GM21423 (cell line): Measurements from ENCODE around the gene STX8.
"Not testable (repeated sequence)": the region's sequence is repeated elsewhere in the genome, so short reads cannot be mapped to it uniquely, and the experiment has no call there.

ENCODE experiments used
- ATAC-seq: cut with Tn5 transposase; IDR thresholded peaks from one replicate; pipeline ENCODE4 v1.9.1; 2021; ENCODE audit warnings: mild to moderate bottlenecking, moderate library complexity; ENCODE audit not compliant: unreplicated experiment

STX8 gene

DNA sequence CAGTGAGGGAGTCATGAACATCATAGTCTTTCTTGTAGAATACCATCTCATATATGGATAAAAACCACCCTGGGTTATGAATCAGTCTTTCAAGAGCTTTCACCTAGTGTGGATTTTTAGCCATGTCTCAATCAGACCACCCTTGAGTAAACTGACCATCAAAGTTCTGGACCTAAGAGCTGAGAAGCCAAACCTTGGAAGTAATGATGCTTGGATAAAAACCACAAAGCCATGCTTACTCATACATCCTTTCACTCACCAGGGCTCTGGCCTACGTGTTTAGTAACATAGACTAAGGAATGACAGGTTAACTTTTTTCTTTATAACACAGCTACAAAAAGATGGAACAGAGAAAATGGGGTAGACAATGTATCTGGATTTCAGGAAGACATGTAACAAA, 167.2 kb downstream of the STX8 start:
- ATAC-seq, result no peak

DNA sequence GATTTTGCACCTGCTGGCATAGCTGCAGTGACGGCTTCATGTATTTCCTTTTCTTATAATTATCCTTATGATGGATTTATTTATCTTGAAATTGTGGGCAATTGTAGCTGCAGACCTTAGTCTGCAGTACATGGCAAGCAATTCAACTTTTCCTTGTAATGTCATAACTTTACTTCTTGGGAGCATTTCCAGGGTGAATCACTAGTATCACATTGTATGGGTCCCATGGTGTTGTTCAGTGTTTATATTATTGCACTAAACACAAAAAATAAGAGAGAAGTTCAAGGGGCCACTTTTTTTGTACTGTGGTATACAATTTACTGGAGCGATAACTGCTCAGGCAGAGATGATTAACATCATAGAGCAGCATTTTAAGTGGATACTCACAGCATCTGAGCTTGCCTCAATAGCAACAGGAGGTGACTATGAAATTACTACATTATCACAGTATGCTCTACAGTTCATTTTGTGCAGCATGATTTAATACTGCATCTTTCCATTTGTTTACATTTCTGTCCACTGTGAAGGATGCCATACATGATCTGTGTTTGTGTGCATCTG, 169.5 kb downstream of the STX8 start:
- ATAC-seq, result no peak

DNA sequence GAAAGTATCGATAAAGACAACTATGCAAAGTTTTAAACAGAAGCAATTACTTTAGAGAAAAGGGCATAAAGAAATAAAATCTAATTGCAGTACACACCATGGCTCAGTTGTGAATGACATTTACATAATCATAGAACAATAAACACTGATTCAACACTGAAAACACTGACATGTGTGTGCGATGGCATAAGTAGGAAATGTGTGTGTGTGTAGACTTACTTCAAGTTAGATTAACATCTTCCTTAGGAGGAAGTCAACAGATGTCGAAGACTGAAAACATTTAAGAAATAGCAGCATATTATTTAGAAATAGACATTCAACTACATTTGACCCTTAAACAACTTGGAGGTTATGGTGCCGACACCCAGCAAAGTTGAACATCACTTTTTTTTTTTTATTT, 172.4 kb downstream of the STX8 start:
- no peak for ATAC-seq

DNA sequence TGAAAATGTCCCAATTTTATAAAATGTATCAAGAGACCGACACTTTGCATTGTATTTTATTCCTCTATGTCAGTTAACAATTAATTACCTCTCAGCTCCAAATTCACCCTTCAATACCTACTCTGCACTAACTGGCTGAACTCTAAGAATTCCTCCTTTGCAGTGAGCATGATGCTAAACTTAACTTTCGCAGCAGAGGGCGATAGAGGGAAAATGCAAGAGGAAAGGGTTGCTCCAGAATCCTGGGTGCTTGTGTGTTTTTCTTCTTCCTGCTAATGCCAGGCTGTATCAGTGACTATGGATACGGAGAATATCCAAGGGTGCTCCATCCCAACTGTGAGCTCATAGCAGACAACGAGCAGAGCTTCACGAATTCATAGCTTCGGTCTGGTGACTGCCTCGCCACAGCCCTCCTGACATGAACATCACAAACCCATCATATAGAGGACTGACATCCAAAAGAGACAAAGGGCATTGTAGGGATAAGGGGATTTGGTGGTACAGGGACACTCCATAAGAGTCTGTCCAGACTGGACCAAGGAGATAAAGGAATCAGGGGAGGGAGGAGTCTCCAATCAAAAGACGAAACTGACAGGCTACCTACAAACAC, 172.9 kb downstream of the STX8 start:
- no peak for ATAC-seq

DNA sequence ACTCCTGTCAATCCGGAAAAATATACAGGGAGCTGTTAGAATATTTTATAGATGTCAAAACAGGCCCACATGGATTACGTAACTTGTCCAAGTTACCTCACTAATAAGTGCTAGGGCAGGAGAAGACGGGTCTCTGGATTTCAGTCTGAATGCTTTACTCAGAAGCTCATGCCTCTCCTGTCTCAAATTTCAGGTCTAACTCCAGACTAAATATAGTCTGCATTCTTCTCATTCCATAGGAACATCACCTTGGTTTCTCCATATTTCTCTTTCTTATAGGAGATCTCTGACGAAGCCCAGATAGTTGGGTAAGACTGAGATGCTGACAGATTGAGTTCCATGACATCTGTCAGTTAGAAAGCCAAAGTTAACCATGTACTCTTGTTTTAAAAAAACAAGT, 174.2 kb downstream of the STX8 start:
- ATAC-seq, result no peak

DNA sequence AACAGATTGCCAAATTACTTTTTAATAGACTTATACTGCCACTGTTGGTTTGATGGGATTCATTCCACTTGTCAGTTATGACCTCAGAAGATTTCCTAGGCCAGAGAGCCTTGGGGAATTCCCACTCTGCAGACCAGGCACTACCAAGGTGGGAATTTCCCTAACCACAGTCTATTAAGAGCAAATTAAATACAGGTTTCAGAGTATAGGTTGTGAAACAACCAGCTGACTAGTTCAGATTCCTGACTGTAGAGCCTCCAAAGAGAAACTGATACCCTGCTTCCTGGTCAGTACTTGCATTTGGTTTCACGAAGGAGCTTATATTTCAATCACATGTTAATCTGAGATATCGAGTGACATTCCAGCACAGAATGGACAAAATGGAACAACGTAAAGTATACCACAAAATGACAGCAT, 186.5 kb downstream of the STX8 start:
- ATAC-seq, result peak; percentile 79

DNA sequence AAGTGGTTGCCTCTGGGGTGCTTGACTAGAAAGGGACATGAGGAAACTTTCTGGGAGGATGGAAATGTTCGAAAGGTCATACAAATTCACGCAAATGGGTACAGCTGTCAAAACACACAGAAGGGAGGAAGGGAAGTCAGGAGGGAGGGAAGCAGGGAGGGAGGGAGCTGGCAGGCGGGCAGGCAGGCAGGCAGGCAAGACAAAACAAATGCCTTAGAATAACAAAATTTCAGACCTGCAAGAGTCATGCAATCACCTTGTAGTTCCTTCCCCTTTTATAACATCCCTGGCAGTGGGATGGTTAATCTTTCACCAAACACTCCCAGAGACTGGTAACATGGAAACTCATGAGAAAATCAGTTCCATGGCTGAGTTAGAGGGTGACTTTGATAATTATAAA, 189.2 kb downstream of the STX8 start:
- no peak for ATAC-seq

DNA sequence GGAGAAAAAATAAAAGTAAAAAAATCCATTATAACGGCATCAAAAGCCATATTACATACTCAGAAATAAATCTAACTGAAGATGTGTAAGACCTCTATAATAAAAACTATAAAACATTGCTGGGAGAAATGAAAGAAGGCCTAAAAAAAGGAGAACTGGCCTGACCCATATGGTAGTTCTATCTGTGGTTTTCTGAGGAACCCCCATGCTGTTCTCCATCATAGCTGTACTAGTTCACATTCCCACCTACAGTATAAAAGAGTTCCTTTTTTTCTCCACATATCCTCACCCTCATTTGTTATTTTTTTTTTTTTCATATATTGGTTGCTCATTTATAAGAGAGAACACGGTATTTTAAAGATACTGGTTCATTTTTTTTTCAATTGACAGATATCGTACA, 191.8 kb downstream of the STX8 start:
- no peak for ATAC-seq

DNA sequence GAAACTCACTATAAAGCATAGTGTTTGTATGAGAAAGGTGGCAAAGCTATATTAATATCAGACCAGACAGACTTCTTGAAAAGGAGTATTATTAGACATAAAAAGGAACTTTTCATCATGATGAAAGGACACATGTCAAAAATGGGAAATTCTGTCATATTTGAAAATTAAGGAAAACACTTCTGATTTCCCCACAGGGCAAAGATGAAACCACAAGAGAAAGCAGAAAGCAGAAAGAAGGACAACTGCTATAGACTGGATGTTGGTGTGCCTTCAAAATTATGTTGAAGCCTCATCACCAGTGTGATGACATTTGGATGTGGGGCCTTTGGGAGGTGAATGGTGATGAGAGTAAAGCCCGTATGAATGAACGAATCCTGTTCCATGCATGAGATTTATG, 193.0 kb downstream of the STX8 start:
- no peak for ATAC-seq

DNA sequence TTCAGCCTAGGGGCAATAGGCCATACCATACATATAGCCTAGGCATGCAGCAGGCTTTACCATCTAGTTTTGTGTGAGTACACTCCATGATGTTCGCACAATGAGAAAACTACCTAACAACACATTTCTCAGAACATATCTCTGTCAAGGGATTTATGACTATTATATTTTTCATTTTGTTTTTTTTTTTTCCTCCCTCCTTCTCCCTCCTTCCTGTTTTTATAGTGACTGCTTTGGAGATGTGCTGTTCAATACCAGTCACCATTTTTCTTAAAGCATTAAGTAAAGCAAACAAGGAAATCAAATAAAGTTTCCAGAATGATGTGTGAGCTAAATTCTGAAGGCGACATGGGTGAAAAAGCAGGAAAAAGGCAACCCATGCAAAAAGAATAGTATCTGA, 194.6 kb downstream of the STX8 start:
- ATAC-seq, result no peak

DNA sequence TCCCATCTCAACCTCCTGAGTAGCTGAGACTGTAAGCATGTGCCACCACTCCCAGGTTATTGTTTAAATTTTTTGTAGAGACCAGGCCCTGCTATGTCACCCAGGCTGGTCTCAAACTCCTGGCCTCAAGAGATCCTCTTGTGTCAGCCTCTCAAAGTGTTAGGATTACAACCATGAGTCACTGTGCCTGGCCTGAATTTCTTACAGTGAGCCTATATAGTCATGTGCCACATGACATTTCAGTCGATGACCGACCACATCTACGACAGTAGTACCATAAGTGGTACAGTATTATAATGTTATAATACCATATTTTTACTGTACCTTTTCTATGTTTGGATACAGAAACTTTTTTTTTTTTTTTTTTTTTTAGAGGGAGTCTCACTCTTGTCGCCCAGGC, 195.3 kb downstream of the STX8 start:
- no peak for ATAC-seq

DNA sequence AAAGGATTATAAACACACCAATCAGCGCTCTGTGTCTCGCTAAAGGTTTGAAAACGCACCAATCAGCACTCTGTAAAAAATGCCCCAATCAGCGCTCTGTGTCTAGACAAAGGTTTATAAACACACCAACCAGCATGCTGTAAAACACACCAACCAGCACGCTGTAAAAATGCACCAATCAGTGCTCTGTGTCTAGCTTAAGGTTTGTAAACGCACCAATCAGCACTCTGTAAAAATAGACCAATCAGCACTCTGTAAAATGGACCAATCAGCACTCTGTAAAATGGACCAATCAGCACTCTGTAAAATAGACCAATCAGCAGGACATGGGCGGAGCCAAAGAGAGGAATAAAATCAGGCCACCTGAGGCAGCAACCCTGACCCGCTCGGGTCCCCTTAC, 199.4 kb downstream of the STX8 start:
- not testable (repeated sequence) for ATAC-seq

DNA sequence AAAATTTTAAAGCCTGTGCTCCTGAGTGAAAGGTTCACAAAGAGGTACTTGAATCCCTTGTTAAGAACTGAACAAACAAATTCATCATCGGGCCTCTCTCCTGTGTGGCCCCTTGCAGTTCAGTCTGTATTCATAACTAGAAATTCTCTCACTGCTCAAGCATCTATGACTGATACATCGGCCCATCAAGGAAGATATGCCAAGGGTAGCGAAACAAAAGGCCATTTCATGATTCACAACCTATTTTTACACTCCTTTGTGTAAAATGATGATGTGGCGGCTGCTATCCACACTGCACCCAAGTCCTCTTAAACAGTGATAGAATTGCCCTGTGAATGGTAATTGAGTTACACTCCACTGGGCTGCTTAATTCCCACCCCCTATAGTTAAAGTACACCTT, 204.6 kb downstream of the STX8 start:
- no peak for ATAC-seq

DNA sequence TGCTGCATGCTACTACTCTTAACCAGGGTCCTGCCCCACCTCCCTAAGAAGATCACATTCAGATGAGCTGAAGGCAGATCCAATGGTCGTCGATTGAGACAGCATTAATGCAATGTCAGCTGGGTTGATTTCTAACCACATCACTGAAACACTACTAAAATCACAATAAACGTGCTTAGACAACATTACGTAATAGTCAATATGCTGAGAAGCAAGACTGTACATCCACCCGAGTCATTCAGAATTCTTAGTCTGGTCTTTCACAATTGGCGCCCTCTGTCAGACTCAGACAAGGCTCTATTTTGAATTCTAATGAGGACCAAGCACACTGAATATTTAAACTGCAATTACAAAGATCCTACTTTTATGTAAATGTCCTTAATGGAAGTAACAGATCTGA, 205.2 kb downstream of the STX8 start:
- no peak for ATAC-seq

DNA sequence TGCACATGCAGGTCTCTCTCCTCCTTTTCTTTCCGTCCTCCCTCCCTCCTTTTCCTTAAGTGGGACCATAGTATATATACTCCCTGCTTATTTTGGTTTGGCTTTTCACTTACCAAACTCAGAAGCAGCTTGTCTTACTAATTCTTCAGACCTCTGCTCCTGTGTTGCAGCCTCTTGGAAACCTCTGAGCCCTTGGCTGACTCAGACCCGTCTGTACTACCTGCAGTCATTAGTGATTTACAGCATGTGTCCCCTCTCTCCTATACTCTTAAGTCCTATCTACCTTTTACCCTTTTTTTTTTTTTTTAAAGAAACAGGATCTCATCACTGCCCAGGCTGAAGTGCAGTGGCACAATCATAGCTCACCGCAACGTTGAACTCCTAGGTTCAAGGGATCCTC, 207.0 kb downstream of the STX8 start:
- no peak for ATAC-seq

DNA sequence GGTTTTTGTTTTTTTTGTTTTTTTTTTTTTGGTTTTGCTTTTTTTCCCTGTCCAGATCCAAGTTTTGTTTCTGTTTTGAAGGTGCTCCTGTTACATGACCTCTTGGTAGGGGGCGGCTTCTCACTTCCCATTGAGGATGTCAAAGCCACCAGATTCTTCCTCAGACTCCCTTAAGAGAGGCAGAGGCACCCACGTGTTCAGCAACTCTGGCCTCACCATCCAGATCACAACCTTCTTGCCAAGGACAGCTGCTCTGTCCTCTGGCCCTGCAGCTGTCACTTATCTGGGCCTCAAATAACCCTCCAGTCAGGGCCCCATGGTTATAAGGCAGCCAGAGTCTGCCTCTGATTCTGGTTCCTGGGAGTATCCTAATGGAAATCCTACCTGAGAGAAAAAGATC, 208.5 kb downstream of the STX8 start:
- ATAC-seq, result no peak

DNA sequence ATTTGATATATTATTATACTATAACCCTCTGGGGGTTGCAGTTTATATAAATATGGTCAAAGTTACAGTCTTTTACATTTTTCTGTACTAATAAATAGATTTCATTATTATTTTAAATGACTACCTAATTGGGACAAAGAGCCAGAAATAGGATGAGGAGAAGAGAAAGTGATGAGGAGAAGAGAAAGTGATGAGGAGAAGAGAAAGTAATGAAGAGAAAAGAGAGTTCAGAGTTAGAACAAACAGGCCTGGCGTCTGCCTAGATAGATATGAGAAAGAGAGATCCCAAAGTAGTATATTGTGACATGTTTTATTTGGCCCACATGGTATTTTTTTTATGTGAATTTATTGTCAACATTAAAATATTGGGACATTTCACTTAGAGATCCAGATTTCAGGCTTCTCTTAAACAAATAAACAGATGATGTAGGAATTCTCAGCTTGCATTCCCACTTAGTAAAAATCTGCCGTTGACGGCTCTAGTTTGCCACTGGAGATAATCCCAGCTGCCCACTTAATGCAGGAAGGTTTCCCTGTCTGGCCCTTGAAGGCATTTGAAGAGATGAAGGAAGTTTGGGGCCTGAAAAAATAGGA, 210.7 kb downstream of the STX8 start:
- no peak for ATAC-seq

DNA sequence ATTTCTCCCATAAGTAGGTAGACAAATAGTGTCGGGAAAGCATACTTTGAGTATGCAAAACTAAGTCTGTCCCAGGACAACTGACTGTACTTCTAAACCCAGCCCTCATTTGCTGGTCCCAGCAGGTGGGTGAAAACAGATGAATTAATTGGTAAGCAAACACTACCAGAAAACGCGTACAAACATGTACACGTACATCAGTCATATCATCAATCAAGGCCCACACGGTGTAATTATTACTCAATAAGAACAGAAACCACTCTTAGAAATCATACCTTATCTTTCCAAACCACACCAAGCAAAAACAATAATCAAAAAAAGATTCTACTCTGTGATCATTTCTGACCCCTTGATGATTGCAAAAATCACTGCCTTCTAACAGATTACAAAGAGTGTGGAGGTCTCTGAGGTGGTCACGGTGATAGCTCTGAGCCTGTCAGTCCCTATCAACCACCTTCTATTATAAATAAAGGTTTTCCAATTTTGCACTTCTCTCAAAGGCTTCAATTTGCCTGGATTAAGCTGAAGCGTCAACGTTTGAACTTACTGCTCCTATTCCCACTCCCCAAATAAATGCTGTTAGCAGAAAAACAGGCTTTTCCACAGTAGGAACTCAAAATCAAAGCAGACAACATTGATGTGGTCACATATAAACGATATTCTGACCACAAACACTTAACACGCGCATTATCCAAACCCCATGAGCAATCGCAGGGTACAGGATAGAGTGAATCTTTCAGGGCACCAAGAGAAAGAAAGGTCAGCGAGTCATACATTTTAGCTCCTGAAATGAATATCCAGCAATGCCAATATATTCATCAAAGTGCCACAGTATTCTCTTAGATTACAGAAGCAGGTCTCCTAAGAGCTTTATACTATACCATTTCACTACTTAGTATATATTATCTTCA, 211.9 kb downstream of the STX8 start:
- no peak for ATAC-seq

DNA sequence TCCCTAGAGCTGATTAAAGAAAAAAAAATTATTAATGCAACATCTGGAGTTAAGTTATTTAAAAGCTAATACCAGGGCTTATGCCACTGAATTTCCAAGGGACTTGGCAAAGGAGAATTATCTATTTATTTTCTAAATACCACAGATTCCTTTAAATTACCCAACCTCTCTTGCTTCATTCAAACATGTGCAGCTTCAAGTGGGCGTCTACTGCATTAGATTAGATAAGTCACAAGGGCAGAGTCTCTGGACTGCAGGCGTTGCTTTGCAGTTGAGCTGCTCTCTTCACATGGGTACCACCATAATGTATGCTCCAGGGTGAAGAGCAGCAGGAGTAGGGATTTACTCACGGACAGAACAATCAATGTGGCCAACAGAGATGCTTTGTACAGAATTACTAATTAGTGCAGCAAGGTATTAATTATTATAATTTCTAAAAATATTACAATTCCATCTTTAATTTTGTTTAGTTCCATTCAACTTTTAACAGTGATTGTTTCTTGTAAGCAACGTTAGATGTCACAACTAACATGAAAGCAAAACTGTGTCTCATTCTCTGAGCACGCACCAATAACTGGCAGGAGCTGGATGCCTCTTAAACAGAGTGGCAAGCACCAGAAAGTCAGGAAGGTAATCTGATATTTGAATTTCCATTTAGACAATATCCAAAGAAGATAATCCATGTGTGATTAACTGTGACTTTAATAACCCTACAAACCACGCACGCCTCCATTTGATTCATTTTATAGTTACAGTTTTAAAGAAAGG, 214.2 kb downstream of the STX8 start:
- ATAC-seq, result no peak

DNA sequence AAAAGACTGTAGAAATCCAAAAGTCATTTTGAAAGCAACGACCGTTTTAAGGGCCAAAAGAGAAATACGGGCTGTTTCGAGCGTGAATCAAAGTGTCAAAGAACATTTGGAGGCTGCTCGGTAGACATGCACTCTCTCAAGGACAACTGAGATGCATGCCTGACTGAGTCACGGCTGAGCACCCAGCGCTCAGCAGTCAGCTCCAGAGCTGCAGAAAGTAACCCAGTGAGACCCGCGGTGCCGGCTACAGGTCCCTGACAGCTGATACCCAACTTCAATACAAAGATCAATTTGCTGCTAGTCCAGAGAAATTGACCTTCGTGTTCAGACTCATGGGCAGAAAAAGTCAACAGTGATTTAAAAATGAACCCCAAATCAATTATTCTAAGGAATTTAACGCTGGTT, 214.9 kb downstream of the STX8 start:
- ATAC-seq, result no peak

DNA sequence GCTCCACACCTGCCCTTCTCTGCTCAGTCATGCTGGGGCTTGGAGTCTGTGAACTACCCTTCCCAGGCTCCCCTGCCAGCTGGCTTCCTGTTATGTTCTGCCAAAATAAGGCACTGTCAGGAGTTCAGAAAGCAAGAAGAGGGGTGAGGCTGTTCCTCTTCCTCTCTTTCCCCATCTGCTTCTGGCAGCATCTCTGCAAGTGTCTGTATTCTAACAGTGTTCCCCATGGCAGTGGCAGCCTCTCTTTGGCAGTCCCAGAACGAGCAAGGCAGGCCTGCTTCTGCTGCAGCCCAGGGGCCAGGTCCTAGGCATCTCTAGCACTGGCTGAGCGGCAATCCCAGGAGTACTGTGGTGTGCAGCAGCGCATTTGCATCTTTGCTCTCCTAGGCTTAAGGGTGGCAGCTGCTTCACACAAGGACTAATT, 219.1 kb downstream of the STX8 start:
- ATAC-seq, result no peak
